ENCODE measurements around the gene LRCOL1. TPM values are rescaled to one million over a fixed set of nuclear protein-coding genes. Genes with fewer than 3 reads are reported as not detected.

Gene LRCOL1
- total RNA-seq, 1 donor from 2014 or later = not detected

DNA sequence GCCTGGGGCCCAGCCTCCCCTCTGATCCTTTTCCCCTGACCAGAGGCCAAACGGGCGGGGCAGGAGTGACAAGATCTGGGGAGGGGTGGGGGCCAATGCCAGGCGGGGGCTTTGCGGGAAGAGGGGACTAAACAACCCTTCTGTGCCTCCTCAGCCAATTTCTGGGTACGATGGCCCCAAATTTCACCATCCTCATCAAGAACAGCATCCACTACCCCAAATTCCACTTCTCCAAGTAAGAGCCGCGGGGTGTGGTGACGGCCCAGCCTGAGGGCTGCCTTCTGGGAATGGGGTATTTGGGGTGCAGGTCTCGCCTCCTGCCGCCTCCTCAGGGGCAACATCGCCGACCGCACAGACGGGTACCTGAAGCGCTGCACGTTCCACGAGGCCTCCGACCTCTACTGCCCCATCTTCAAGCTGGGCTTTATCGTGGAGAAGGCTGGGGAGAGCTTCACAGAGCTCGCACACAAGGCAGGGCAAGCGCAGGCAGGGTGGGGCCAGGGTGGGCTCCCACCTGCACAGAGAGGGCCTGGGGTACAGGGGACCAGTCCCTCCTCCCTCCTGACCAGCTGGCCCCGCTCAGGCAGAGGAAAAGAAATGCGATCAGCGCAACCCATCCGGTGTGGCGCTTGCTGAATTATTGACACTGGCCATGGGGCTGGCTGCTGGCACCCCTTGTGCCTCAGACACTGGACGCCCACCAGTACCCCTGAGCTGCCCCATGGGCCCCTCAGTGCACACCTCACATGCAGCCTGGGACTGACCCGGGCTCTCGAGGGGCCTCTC lies 9.9 kb upstream of the LRCOL1 start:
- FAIRE-seq = no peak
- DNase-seq (ENCODE audit: low spot score in 2 of 2) = no peak

GRCh38 chr12:132619386-132620112 lies 9.2 kb upstream of the LRCOL1 start:
- no peak for DNase-seq (ENCODE audit: low spot score in 2 of 2)
- no peak for FAIRE-seq

GRCh38 chr12:132619071-132619385 lies 8.6 kb upstream of the LRCOL1 start:
- no peak for DNase-seq (ENCODE audit: low spot score in 2 of 2)
- no peak for FAIRE-seq

- no peak for DNase-seq (ENCODE audit: low spot score in 2 of 2)
- no peak for FAIRE-seq
Observed at GRCh38 chr12:132618683-132619043, 8.3 kb upstream of the LRCOL1 start, which contains the start of gene P2RX2. Gene P2RX2, plus strand, starts transcription at chr12:132618776. Its CDS starts 41 bp downstream, at chr12:132618817.

GRCh38 chr12:132617822-132618682 lies 7.7 kb upstream of the LRCOL1 start:
- no peak for DNase-seq (ENCODE audit: low spot score in 2 of 2)
- no peak for FAIRE-seq

- no peak for DNase-seq (ENCODE audit: low spot score in 2 of 2)
- no peak for FAIRE-seq
Observed at GRCh38 chr12:132617135-132617701, 6.8 kb upstream of the LRCOL1 start.

DNA sequence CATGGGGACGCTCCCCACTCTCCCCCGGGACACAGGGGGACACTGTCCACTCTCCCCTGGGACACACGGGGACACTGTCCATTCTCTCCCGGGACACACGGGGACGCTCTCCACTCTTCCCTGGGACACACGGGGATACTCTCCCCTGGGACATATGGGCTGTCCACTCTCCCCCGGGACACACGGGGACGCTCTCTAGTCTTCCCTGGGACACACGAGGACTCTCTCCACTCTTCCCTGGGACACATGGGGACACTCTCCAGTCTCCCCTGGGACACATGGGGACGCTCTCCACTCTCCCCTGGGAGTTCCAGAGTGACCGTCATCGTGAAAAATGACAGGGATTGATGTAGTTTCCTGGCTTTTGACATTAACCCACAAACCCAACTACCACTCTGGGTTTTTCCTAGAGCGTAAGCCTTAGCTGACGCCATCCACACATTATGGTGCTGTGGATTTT lies 5.2 kb upstream of the LRCOL1 start:
- FAIRE-seq = no peak

DNA sequence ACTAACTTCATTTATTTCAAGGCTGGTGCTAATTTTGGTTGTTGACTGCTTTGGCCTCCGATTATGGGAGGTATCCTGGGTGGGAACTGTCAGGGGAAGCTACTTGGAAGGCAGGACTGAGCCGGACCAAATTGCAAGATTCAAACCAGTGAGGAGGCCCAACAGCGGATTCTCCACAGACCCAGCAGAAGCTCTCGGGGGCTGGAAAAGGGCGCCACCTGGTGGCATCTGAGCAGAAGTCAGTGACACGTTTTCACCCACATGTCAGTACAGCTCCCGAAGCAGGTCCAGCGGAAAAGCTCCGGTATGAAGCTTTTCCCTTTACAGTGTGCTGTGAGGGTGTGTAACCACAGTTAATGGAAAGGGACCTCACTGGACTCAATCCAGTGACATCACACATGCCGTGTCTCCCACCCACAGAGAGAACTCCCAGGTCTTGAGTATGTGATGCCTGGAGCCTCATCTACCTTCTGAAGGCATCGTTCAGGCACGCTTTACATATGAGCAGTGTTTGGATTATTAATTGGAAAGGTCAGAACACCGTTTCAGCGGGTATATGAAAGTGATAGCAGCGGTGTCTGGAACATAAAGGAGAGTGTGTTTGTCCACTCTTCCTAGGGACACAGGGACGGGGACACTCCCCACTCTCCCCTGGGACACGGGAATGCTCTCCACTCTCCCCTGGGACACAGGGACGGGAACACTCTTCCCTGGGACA lies 4.6 kb upstream of the LRCOL1 start:
- DNase-seq (ENCODE audit: low spot score in 2 of 2) (peak; percentile 80 to 85), FAIRE-seq (peak; percentile 8)

More for the DNA sequence above, 5.2 kb upstream of the LRCOL1 start:
- DNase-seq (ENCODE audit: low spot score in 2 of 2) = no peak

GRCh38 chr12:132614029-132614428 lies 3.6 kb upstream of the LRCOL1 start:
- FAIRE-seq (no peak), DNase-seq (ENCODE audit: low spot score in 2 of 2) (no peak)

- FAIRE-seq = no peak
- no peak for DNase-seq (ENCODE audit: low spot score in 2 of 2)
Observed at GRCh38 chr12:132611620-132612019, 1.2 kb upstream of the LRCOL1 start.

DNA sequence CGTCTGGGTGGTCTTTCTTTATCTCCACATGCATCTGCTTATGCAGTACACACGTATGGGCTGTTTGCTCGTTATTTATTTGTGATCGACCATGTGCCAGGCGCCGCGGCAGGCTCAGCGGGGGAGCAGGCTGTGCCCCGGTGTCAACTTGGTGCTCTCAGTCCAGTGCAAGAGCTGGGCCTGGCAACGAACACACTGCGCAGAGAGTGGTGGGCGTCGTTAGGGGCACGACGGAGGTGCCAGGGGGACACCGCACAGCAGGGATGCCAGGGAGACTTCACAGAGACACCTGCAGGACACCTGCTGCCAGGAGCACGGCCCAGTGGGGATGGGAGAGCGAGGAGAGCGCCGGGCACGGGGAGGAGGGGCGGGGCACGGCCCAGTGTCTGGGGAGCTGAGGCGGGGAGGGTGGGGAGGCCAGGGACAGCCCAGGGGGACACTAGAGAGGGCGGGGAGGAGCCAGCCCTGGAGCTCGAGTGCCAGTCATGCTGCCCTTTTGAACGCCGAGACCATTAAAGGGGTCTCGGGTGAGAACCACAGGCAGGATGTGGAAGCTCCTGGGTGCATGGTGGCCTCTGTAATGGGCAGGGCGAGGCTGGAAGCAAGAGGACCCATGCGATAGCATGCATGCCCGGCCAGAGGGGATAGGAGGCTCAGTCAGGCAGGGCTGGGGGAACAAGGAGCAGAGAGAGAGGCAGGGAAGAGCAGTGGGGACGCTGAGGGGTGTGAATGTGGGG lies 652 bp upstream of the LRCOL1 start:
- DNase-seq (ENCODE audit: low spot score in 2 of 2) = no peak
- FAIRE-seq = no peak

- no peak for FAIRE-seq
- DNase-seq (ENCODE audit: low spot score in 2 of 2) = no peak
Observed at GRCh38 chr12:132608231-132609171, 1.9 kb downstream of the LRCOL1 start.

DNA sequence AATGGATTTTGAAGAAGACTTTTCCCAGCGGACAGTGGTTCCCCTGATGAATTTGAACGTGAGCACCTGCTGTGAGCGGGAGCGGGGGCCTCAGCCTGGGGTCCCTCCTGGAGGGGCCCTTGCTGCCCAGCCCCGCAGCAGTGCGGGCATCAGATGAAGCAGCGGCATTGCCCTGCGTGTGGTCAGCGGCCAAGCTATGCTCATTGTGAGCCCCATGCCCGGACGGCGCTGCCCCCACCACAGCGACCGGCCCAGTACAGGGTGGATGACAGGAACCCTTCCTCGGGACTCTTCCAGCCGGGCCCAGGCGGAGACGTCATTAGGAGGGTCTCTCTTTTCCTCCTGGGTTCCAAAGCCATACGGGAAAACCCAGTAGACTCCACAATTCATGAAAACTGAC lies 3.5 kb downstream of the LRCOL1 start:
- FAIRE-seq (no peak), DNase-seq (ENCODE audit: low spot score in 2 of 2) (no peak)

DNA sequence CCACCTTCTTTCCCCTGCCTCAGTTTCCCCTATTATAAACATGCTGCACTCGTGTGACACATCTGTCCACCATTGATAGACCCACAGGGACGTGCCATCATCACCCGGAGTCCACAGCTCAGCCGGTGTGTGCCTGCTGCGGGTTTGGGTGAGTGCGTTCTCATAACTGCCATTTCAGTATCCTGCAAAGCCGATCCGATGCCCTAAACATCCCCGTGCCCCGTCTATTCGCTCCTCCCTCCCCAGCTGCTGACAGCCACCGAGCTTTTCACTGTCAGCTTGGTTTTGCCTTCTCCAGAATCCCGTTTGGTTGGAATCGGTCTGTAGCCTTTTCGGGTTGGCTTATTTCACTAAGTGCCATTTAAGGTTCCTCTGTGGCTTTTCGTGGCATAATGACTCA lies 3.9 kb downstream of the LRCOL1 start:
- no peak for FAIRE-seq

DNA sequence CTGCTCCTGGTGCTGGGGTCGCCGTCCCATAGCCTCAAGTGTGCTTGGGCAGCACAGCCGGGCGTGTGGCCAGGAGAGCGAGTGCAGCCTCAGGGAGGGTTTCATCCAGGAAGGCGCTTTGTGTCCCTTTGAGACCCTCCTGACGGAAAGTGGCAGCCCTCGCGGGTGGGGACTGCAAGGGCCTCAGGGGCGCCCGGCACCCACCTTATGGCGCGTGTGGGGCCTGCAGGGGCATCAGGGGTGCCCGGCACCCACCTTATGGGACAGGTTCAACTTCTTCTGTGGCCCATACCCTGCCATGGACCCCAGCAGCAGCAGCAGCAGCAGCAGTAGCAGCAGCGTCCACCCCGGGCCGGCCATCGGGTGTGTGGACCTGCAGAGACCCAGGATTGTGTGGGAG lies 4.5 kb downstream of the LRCOL1 start:
- no peak for DNase-seq (ENCODE audit: low spot score in 2 of 2)
- no peak for FAIRE-seq

More for the DNA sequence above, 3.9 kb downstream of the LRCOL1 start:
- no peak for DNase-seq (ENCODE audit: low spot score in 2 of 2)

DNA sequence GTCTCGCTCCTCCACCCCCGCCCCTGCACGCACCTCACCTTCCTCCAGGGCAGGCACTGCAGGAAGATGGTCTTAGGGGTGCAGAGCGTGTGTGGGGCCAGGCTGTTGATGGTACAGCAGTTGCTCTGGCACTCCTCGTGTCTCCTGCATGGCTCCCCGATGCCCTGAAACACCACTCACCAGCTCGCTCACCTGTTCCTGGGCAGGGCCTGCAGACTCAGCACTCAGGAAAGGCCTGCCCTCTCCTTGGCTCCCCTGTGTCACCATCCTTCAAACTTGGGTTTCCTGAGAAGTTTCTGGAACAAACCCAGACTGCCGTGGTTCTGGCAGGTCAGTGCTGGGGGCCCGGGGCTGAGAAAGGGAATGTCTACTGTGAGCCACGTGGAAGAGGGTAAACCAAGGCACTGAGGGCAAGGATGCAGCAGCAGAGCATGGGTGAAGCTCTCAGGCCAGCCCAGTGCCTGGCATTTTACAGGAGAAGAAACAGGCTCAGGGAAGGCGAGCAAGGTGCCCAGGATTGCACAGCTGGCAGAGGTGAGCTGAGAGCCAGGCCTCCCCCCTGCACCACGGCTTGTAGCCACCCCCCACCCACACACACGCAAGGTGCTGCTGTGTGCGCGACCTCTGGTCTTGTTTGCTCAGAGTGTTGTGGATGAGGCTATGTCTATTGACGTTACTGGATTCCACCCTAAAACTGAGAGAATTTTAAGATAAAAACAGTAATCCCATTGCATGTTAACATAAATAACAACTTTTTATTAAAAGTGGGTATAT lies 5.5 kb downstream of the LRCOL1 start:
- FAIRE-seq = no peak
- DNase-seq (ENCODE audit: low spot score in 2 of 2) = no peak

GRCh38 chr12:132604151-132604618 lies 6.2 kb downstream of the LRCOL1 start:
- no peak for DNase-seq (ENCODE audit: low spot score in 2 of 2)
- FAIRE-seq = no peak
